Activated CD4-positive, alpha-beta T cell treated with anti-CD3 and anti-CD28 coated beads, Interleukin-10, Interleukin-2, amounts not matched to agents 100 ng/mL and 50 ng/mL, durations not matched to agents 16 hours and 8 hours (primary cell): ENCODE data around the gene POLR1G.
A peak's percentile ranks its signal among the peaks of the same experiment; 100 is the strongest.

Experiments used
- DNase-seq: peaks from one replicate; pipeline ENCODE4 v3.0.0-alpha.2; 2020

The POLR1G gene, protein sequence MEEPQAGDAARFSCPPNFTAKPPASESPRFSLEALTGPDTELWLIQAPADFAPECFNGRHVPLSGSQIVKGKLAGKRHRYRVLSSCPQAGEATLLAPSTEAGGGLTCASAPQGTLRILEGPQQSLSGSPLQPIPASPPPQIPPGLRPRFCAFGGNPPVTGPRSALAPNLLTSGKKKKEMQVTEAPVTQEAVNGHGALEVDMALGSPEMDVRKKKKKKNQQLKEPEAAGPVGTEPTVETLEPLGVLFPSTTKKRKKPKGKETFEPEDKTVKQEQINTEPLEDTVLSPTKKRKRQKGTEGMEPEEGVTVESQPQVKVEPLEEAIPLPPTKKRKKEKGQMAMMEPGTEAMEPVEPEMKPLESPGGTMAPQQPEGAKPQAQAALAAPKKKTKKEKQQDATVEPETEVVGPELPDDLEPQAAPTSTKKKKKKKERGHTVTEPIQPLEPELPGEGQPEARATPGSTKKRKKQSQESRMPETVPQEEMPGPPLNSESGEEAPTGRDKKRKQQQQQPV

DNA sequence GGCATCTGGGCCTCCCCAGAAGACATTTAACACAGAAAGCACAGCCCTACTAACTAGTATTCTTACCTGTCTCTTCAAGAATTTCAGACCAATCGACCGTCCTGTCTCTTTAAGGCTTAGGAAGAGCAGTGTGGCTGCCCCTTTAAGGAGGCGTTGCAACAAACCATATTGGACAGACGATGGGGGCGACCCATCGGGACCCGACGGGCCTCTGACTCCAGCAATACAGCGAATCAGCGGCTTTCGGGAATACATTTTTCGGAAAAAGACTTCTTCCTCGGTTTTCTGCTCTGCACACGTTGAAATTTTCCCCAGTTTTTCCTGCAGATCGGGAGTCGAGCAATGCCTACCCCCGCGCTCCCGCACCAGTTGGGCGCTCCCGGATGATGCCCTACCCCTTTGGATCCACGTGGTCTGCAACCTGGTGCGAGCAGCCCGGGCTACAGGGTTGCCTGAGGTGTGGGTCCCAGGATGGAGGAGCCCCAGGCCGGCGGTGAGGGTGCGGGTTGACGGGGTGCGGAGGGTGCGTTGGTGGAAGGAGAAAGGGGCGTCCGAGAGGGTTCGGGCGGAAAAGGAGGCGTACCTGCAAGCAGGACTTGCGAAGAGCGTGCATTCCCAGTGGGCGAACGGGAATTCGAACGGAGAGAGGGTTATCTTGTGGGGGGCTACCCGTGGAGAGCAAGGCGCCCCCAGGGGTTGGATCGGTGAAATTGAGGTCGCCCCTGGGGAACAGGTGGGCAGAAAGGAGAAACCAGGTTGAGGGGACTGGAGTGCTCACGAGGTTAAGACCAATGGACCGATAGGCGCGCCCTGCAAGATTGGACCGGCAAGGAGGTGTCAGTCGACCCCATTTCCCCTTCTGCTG is at the start of gene POLR1G:
TSS of gene POLR1G (plus strand) at position 419 of the 865 bp plus-strand sequence. CDS start at position 472, 53 bp downstream.
- peak; percentile 90 for DNase-seq

DNA sequence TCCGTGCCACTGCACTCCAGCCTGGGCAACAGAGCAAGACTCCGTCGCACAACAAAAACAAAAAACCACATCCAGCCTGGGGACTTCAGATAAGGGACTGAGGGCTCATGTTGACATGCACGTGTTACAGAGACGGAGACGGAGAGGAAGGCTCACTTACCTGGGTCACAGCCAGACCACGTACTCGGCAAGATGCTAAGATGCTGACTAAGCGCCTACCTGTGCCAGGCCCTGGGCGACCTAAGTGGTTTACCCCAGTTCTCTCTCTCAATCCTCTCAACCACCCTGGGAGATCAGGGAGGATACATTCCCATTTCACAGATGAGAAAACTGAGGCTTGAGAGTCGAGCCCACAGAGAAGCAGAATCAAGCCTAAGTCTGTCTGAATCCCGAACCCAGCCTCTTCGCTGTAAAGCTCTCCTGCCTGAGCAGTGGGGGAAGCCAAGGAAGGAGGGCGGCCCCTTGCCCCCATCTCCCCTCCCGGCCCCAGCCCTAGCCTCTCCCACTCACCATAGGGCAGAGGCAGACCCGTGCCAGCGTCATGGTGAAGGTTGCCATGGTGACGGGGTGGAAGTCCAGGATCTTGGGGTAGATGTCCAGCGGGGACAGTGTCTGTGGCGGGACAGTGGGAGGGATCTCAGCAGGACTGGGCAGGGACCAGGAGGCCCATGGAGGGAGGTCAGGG is 49.5 kb upstream of the POLR1G start:
- DNase-seq, result no peak

DNA sequence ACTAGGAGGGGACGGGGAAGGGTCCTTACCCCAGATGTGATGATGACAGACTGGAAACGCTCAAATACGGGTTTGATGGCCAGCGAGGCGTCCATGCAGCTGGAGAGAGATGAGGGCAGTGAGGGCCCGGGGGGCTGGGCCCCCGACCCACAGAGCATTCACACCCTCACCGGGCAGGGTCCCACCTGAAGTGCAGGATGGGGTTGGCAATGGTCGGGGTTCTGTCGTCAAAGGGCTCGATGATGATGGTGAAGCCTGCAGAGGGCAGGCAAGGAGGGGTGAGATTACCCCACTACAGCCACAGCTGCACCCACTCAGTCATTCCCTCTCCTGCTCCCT is 49.0 kb upstream of the POLR1G start:
- no peak for DNase-seq

DNA sequence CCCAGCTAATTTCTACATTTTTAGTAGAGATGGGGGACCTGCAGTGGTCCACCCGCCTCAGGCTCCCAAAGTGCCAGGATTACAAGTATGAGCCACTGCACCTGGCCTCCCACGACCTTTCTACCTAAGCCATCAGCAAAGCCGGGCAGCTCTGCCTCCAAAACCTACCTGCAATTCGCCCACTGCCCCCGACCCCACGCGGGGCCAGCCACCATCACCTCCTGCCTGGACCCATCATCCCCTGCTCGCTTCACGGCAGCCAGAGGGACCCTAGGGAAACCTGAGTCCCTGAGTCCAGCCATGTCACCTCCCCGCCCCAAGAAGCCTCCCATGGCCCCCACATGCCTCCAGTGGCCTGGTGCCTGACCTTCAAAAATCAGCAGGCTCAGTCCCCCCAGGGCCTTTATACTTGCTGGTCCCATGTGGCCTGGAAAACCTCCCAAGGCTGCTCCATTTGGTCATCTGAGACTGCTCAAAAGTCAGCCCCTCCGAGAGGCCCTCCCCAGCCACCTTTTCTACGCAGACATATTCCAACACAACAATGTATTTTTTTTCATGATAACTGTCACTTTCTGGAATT is 48.1 kb upstream of the POLR1G start:
- DNase-seq, result no peak

DNA sequence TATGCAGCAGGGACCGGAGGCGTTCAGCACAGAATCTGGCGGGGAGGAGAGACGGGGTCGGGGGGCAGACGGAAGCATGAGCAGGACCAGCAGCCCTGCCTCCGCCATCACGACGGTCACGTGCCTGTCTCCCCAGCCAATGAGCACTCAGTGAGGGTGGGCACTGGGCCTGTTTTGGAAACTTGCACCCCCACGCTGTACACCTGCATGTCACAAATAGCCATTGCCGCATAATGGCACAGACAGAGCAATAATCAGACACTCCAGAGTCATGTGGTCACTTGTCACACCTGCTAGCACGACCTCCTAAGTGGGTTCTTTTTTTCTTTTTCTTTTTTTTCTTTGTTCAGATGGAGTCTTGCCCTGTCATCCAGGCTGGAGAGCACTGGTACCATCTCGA is 44.8 kb upstream of the POLR1G start:
- no peak for DNase-seq

DNA sequence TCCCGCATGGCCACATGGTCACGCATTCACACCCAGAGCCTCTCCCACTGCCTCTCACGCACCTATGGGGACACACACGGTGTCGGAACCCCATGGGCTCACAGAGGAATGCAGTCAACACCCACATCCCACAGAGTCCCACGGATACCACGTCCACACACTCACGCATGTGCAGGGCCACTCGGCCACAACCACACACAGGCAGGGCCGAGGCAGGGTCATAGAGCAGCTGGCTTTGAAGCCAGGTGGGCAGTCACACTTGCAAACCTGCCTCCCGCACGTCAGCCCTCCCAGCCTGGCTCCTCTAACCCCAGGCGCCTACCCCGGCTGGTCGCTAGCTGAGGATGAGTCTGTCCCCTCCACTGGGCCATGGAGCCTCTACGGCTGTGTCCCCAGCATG is 44.2 kb upstream of the POLR1G start:
- DNase-seq, result no peak

DNA sequence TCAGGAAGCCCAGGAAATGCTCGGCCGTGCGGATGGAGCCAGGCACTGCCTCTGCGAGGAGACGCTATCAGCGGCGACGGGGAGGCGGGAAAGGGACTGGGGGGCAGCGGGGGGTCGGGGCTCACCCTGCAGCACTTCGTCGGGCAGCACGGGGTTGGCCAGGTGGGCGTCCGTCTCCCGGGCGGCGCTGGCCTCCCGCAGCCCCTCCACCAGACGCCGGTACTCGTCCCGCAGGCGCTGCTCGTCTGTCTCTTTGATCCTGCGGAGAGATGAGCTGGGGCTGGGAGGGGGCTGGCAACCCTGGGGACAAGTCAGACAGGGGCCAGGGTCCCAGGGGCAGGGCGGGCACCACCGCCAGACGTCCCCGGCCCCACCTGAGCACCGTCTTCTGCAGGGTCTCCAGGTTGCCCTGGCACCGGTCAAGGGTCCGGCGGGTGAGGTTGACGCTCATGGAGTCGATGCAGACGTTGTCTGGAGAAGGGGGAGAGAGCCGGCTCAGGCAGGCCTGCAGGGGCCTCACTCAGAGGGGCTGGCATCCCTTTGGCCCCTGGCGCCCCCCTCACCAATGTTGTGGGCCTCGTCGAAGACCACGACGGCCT is 42.5 kb upstream of the POLR1G start:
- no peak for DNase-seq

DNA sequence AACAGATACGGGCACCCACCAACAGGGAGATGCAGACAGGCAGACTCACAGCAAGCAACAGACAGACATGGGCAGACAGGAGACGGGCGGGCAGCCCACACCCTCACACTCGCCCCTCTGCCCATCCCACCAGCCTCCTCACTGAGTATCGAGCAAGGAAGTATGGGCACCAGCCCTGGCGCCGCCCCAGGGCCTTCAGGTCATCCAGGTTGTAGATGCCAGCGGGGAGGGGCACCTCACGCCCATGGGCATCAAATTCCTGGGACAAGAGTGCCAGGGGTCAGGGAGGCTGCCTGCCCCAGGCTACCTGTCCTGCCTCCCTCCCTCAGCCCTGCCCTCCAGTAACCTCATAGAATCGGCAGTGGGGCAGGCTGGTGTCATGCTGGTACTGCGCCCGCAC is 41.7 kb upstream of the POLR1G start:
- DNase-seq, result no peak

DNA sequence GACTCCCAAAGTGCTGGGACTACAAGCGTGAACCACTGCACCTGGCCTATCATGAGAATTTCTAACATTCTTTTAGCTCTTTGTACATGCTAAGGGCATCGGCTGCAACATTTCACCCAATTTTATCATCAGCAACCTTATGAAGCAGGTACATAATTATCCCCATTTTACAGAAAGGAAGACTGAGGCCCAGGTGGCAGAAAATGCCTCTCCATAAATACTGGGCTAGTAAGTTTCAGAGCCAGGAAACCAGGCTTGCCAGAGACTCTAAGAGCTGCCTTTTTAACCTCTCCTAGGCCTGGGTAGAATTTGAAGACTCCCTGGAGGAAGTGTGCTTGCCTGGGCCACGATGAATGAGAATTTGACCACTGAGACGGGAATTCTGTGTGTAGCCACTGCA is 38.3 kb upstream of the POLR1G start:
- DNase-seq, result no peak

DNA sequence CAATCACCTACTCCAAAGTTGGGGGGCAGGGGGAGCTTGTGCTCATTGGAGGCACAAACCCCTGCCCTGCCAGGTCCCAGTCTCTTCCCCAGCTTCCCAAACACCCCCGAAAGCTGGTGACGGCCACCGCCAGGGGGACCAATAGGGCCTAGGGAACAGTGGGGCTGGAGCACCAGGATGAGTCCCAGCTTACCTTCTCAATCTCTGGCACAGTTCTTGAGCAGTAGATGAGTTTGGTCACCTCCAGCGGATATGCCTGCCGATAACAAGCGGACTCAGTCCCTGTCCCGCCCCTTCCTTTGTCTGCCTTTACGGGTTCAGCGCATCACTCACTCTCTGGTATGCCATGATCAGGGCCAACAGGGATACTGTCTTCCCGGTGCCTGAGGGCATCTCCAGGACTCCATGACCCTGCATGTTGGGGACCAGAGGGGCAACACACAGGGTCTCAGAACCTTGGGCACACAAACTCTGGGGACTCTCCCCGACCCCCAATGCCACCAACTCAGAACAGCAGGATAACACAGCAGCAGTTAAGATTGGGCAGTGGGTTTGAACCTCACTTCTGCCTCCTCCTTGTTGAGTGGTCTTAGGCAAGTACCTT is 37.6 kb upstream of the POLR1G start:
- DNase-seq, result no peak

DNA sequence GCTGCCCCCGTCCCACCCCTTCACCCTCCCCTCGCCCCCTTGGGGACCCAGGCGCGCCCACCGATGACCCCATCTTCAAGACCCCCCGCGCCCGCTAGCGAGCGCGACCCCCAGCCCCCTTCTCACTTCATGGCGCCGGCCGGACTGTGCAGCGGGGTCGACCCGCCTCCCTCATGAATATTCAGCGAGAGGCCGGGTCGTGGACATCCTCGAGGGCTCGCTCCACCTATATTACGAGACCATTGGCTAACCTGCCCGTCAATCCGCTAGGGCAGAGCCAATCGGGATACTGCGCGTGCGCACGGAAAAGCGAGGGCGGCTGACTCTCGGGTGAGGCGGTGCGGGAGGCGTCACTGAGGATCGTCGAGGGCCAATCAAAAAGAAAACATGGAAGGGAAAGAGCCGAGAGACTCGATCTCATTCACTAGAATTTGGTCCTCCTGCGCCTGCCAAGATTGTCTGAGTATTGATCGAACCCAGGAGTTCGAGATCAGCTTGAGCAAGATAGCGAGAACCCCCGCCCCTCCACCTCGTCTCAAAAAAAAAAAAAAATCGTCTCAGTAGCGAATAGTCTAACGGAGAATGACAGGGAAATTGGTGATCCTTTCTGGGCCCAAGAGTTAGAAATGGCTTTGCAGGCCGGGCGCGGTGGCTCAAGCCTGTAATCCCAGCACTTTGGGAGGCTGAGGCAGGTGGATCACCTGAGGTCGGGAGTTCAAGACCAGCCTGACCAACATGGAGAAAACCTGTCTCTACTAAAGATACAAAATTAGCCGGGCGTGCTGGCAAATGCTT is 35.8 kb upstream of the POLR1G start, which contains the start of gene ERCC2:
TSS of gene ERCC2 (minus strand) at position 164 of the 795 bp plus-strand sequence. CDS start at position 131, 33 bp downstream.
- DNase-seq, result peak; percentile 100

DNA sequence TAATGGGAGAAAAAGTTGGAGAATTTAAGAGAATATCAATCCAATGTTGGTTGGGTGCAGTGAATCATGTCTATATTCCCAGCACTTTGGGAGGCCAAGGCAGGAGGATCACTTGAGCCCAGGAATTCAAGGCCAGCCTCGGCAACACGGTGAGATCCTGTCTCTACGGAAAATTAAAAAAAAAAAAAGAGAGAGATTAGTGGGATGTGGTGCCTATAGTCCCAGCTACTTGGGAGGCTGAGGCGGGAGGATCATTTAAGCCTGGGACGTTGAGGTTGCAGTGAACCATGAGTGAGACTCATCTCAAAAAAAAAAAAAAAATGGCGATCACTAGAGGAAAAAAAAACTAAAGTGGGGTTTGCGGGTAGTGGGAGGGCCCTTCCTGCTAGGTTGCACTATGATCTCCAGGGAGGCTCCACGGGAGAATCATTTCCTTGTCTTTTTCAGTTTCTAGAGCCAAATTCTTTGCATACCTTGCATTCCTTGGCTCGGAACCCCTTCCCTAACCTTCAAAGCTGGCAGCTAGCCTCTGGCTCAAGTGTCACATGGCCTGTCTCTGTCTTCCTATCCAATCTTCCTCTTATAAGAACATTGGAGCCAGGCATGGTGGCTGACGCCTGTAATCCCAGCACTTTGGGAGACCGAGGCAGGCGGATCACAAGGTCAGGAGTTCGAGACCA is 30.3 kb upstream of the POLR1G start:
- DNase-seq, result no peak

DNA sequence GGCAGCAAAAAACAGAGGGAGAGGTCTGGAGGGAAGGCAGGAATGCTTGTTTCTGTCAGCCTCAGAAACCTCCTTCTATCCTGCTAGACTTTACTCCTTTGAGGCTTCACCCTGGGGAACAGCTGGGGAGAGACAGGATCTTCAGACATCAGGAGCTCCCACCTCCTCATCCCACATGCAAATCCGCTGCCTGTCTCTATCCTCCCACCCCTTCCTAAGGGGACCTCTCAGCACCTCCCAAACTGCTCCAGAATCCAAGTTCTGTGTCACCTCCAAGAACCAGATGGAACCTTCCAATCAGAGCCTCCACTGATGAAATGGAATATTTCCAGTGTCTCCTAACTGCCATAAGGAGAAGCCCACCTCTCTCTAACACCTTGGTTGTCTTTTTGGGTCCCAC is 26.3 kb upstream of the POLR1G start:
- no peak for DNase-seq

DNA sequence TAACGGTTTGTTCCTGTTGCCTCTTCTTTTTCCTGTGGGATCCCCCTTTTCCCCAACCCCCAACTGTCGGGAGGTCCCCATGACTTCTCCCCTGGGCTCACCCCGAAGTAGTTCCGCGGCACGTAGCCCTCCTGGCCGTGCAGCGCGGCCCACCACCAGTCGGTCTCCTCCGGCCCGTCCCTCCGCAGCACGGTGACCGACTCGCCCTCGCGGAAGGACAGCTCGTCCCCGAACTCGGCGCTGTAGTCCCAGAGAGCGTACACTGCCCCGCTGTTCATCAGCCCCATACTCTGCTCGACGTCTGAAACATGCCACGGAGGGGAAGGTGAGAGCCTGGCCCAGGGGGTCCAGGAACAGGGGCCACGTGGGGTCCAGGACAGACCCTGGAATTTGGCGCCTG is 24.0 kb upstream of the POLR1G start:
- no peak for DNase-seq

DNA sequence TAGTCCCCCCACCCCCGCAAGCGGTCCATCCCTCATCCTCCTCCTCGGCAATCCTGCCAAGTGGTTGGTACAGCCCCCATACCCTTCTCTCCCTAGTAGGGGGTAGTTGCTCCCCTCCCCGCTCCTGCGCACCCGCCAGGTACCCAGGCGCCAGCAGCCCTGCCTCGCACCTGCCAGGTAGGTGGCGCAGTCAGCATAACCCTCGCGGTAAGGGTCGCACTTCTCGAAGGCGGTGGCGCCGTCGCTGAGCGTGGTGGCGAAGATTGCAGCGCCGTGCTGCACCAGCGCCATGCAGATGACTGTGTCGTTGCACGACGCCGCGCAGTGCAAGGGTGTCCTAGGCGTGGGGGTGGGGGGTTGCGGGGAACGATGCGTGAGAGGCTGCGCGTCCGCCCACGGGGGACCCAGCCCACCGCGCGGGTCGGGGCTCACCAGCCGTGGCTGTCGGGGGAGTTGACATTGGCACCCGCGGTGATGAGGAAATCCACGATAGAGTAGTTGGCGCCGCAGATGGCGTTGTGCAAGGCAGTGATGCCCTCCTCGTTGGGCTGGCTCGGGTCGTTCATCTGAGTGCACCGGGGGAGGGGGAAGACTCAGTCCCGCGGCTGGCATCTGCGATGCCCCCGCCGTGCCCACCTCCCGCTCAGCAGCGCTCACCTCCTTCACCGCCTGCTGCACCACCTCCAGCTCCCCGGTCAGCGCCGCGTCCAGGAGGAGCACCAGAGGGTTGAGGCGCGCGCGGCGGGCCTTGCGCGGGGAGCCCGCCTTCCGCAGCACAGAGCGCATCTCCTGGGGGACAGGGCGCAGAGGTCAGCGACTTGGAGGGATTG is 20.8 kb upstream of the POLR1G start:
- no peak for DNase-seq

DNA sequence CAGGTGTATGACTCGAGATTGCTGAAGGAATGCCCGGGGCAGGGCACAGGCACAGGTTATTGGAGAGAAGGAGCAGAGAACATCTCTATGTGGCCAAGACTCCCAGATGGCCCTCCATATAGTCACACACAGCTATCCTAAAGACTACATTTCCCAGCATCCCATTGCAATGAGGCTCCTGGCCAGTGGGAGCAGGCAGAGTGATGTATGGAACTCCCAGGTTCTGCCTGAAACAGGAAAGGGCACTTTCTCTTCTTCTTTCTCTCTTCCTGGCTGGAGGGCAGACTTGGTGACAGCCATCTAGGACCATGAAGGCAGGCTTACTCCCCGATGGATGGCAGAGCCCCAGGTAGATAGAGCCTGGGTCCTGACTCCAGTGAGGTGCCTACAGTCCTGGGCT is 15.1 kb upstream of the POLR1G start:
- DNase-seq, result peak; percentile 19

DNA sequence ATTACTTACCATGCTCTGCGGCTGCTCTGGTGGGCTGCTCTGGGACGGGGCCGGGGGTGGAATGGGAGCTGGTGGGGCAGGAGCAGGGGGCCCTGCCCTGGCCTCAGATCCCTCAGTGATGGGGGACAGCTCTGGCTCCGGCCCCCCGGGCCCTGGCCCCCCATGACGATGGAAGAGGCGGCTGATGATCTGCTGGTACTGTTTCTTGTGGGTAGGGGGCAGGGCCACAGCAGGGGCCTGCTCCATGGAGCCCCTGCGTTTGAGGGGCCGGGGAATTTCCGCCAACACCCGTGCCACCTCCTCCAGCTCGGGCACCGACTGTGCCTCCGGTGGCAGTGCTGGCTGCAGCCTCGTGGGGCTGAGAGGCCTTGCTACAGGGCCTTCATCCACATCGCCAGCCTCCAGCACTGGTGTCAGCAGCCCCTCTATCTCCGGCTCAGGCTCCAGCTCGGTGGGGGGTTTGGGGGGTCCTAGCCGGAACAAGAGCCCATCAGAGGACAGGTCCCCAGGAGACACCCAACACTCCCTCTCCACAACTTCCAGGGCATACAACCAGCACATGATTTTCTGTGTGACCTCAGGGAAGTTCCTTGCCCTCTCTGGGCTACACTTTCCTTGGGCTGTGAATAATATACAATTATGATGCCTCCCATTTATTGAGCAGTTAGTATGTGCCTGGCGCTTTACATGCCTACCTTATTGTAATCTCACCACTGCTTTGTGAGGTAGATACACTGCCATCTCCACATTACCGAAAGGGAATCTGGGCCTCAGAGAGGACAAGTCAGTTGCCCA is 14.4 kb upstream of the POLR1G start:
- DNase-seq, result no peak

DNA sequence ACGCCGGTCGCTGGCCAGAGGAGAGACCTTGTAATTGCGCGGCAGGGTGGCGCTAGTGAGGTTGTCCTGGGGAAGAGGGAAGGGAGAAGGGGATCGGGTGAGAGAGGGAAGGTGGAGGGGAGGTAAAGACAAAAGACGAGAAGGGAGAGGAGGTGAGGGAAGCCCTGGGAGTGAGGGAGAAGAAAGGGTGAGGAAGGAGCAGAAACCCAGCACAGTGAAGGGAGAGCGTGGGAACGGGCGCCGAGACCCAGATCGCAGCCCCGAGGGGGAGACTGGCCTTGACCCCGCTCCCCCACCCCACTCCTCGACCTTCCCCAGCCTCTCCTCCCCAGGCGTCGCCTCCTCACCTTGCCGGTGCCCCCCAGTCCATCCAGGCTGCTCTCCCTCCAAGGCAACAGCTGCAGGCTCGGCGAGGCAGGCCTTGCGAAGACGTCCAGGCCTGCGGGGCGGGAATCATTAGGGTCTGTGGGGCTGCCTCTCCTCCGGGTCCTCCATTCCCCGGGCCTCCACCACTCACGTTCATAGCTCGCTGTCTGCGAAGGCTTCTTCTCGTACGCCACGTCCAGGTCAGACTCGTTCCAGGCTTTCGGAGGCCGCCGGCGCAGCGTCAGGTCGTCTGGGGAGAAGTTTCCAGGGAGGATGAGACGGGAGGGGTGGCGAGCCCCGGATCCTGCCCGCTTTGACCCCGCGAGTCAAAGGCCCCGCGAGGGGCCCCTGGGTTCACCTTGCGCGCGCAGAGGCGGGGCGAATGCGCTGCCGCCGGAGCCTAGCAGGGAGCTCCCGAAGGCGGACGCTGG is 10.4 kb upstream of the POLR1G start:
- DNase-seq, result no peak
